H1 (cell line): ENCODE results near the gene ITPKB. TPM values are rescaled to one million over a fixed set of nuclear protein-coding genes. Genes with fewer than 3 reads are reported as not detected.

Experiments used
- CBX8 ChIP-seq: fragments of 300-800, 300-1000 bp; sonication (generic); IDR thresholded peaks from 2 replicates; pipeline ENCODE4 v1.7.1; 2016; ENCODE audit warnings: low read depth, low read length, borderline replicate concordance
- CHD7 ChIP-seq: fragments of 300-600 bp; sonication (generic); IDR thresholded peaks from 2 replicates; pipeline ENCODE4 v1.7.1; 2012; ENCODE audit warnings: low read length, moderate library complexity, mild to moderate bottlenecking, inconsistent platforms; ENCODE audit not compliant: insufficient replicate concordance
- RNF2 ChIP-seq: fragments of 200-900, 300-1000 bp; sonication (generic); IDR thresholded peaks from 2 replicates; pipeline ENCODE4 v1.7.1; 2016; ENCODE audit warnings: borderline replicate concordance, low read depth, mild to moderate bottlenecking, antibody characterized with exemption, low read length; ENCODE audit not compliant: poor library complexity, severe bottlenecking; ENCODE audit errors: missing control alignments
- polyA plus RNA-seq, 7 experiments: library from polyadenylated mRNA; depleted of rRNA in 3 of 7; stranded (reverse) in 5 of 7; unstranded in 2 of 7; fragments of >200 nt in 5 of 7; fragments of 200-250 nt in 2 of 7; gene quantifications; 1 replicate in 5 of 7; 2 replicates in 1 of 7; 4 replicates in 1 of 7; pipeline versions ENCODE4 v1.2.1 to v1.2.3, GENCODE V29; 2011 to 2013; ENCODE audit warnings: missing spikeins in 2 of 7, mixed read lengths in 2 of 7
- total RNA-seq: library from RNA; stranded (reverse); fragmentation: NEBNext Ultra II Directional; extraction: Animal tissue kit (Norgen Biotek cat#: 25700); gene quantifications from 2 replicates; pipeline ENCODE4 v1.2.1, GENCODE V29; 2021

Gene ITPKB
- total and polyA plus RNA-seq, 2 of the 8 experiments (the other 6 are each of a cell fraction or from before 2014, with no cell fraction given), result 1.7 to 4.8 TPM

- TF ChIP-seq CHD7, result no peak
- no peak for TF ChIP-seq RNF2
- no peak for TF ChIP-seq CBX8
Measured at GRCh38 chr1:226672339-226672762, 66.7 kb downstream of the ITPKB start (continued).
